ENCODE results near the gene ARRDC3. TPM values are rescaled to one million over a fixed set of nuclear protein-coding genes. Genes with fewer than 3 reads are reported as not detected.
"Not testable (repeated sequence)": the region's sequence is repeated elsewhere in the genome, so short reads cannot be mapped to it uniquely, and the experiment has no call there.

ARRDC3 gene
- total RNA-seq, 1 experiment from 2014 or later, result 32.0 TPM

DNA sequence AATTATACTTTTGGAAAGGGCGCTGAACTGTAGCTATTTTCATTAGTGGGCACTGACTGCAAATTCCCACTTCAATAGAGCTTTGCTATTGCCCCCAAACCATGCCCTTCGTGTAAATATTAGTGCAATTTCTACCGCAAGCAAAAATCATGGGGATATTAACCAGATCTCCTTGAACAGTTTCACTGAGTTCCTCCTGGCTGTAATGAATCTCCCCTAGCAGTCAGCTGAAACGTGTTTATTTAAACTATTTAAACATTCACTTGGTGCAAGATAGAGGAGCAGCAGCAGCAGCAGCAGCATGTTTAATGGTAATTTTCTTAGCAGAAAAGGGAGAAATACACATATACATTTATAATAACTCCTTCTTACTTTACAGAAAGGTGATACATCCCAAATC lies 54.4 kb downstream of the ARRDC3 start:
- Histone ChIP-seq H3K4me2 (no peak overlapping the region), H2AFZ (no peak overlapping the region), H3K27ac (no peak overlapping the region), H3K79me2 (ENCODE audit: low read depth) (no peaks in the 10 kb centered on the region), H3K9me3 (ENCODE audit: insufficient read depth, low read depth) (no peaks in the 10 kb centered on the region), H3F3A (ENCODE audit: insufficient read depth, low read depth) (peaks cover 20% of the 10 kb centered on the region), H3K27me3 (ENCODE audit: insufficient read depth, low read depth) (no peaks in the 10 kb centered on the region), H4K20me1 (ENCODE audit: insufficient read depth) (no peaks in the 10 kb centered on the region), H3K4me3 (no peak overlapping the region), H3K4me1 (replicated peaks; ENCODE audit: insufficient read depth) (peaks cover 27% of the 10 kb centered on the region), H3K9me2 (ENCODE audit: insufficient read depth) (no peaks in the 10 kb centered on the region), H3K36me3 (ENCODE audit: low read depth) (no peaks in the 10 kb centered on the region)
- ChIA-PET CTCF (no interaction called here), POLR2A (ENCODE audit: unreplicated experiment) (interaction anchor here (0.6 kb wide), 2 partner anchors 35 to 54 kb away, joined by 3 to 5 read pairs; no protein-coding TSS in a partner anchor)
- TF ChIP-seq EZH2 (IDR thresholded peaks at IDR 0.05; ENCODE audit: low read depth) (no peak), CTCF (conservative IDR thresholded peaks at IDR 0.05) (no peak)
- intact Hi-C loops (cut with micrococcal nuclease; ENCODE audit: unreplicated experiment), result no loop called here
- no peak for DNase-seq
- no TSS peak for BruUV-seq (replicated peaks)

DNA sequence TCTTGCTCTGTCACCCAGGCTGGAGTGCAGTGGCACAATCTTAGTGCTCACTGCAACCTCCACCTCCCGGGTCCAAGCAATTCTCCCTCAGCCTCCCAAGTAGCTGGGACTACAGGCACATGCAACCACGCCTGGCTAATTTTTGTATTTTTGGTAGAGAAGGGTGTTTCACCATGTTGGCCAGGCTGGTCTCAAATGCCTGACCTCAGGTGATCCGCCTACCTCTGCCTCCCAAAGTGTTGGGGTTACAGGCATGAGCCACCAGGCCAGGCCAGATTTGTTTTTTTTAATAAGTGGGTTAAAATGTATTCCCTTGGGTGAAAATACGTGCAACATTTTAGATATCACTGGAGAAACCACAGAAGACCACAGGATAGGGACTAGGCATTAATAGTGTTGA lies 60.1 kb downstream of the ARRDC3 start:
- CTCF ChIA-PET; H3K27me3 ChIP-seq (ENCODE audit: insufficient read depth, low read depth); H3K4me2 ChIP-seq; H3F3A ChIP-seq (ENCODE audit: insufficient read depth, low read depth); BruUV-seq (replicated peaks); H2AFZ ChIP-seq; DNase-seq; intact Hi-C loops (cut with micrococcal nuclease; ENCODE audit: unreplicated experiment); H3K27ac ChIP-seq; H3K4me3 ChIP-seq; H3K4me1 ChIP-seq (replicated peaks; ENCODE audit: insufficient read depth); H3K36me3 ChIP-seq (ENCODE audit: low read depth); H3K9me2 ChIP-seq (ENCODE audit: insufficient read depth); H4K20me1 ChIP-seq (ENCODE audit: insufficient read depth); H3K79me2 ChIP-seq (ENCODE audit: low read depth); H3K9me3 ChIP-seq (ENCODE audit: insufficient read depth, low read depth): not testable (repeated sequence)
- POLR2A ChIA-PET (ENCODE audit: unreplicated experiment), result interaction anchor here (0.6 kb wide), 1 partner anchor 60 kb away, joined by 3 read pairs; the partner anchor contains the start of gene ARRDC3

- H3K9me2 ChIP-seq (ENCODE audit: insufficient read depth), result no peaks in the 10 kb centered on the region
- CTCF ChIA-PET, result no interaction called here
- no peaks in the 10 kb centered on the region for H3K36me3 ChIP-seq (ENCODE audit: low read depth)
- peaks cover 4% of the 10 kb centered on the region; the same call in 1 of the 2 replicates for H3K9me3 ChIP-seq (ENCODE audit: insufficient read depth, low read depth)
- intact Hi-C loops (cut with micrococcal nuclease; ENCODE audit: unreplicated experiment), result no loop called here
- H2AFZ ChIP-seq, result no peak overlapping the region
- H4K20me1 ChIP-seq (ENCODE audit: insufficient read depth), result no peaks in the 10 kb centered on the region
- no peaks in the 10 kb centered on the region for H3K27me3 ChIP-seq (ENCODE audit: insufficient read depth, low read depth)
- no peak overlapping the region for H3K4me3 ChIP-seq
- peaks cover 11% of the 10 kb centered on the region for H3K4me1 ChIP-seq (replicated peaks; ENCODE audit: insufficient read depth)
- no peak overlapping the region for H3K27ac ChIP-seq
- no peaks in the 10 kb centered on the region for H3K79me2 ChIP-seq (ENCODE audit: low read depth)
- TF ChIP-seq CTCF (conservative IDR thresholded peaks at IDR 0.05) (no peak), EZH2 (IDR thresholded peaks at IDR 0.05; ENCODE audit: low read depth) (no peak)
- no peak for DNase-seq
- no peak overlapping the region for H3K4me2 ChIP-seq
- H3F3A ChIP-seq (ENCODE audit: insufficient read depth, low read depth), result peaks cover 4% of the 10 kb centered on the region; the same call in 1 of the 2 replicates
- POLR2A ChIA-PET (ENCODE audit: unreplicated experiment), result no interaction called here
- BruUV-seq (replicated peaks), result no TSS peak
Observed at GRCh38 chr5:91319667-91320066, 63.5 kb downstream of the ARRDC3 start.

GRCh38 chr5:91318724-91319123 lies 64.4 kb downstream of the ARRDC3 start:
- intact Hi-C loops (cut with micrococcal nuclease; ENCODE audit: unreplicated experiment), result no loop called here
- no peak for DNase-seq
- CTCF ChIA-PET, result no interaction called here
- no TSS peak for BruUV-seq (replicated peaks)
- Histone ChIP-seq H3F3A (ENCODE audit: insufficient read depth, low read depth) (peaks cover 11% of the 10 kb centered on the region; the same call in 1 of the 2 replicates), H2AFZ (no peak overlapping the region), H3K4me1 (replicated peaks; ENCODE audit: insufficient read depth) (peaks cover 13% of the 10 kb centered on the region), H3K27me3 (ENCODE audit: insufficient read depth, low read depth) (no peaks in the 10 kb centered on the region), H3K36me3 (ENCODE audit: low read depth) (no peaks in the 10 kb centered on the region), H4K20me1 (ENCODE audit: insufficient read depth) (no peaks in the 10 kb centered on the region), H3K4me3 (no peak overlapping the region), H3K9me2 (ENCODE audit: insufficient read depth) (no peaks in the 10 kb centered on the region), H3K27ac (no peak overlapping the region), H3K9me3 (ENCODE audit: insufficient read depth, low read depth) (peaks cover 4% of the 10 kb centered on the region; the same call in 1 of the 2 replicates), H3K79me2 (ENCODE audit: low read depth) (peaks cover 3% of the 10 kb centered on the region), H3K4me2 (no peak overlapping the region)
- TF ChIP-seq CTCF (conservative IDR thresholded peaks at IDR 0.05), result no peak
- TF ChIP-seq EZH2 (IDR thresholded peaks at IDR 0.05; ENCODE audit: low read depth), result no peak
- POLR2A ChIA-PET (ENCODE audit: unreplicated experiment), result interaction anchor here (0.6 kb wide), 1 partner anchor 26 kb away, joined by 3 read pairs; no protein-coding TSS in a partner anchor
